GM10266 (cell line): Measurements from ENCODE around the gene CCNC.

ENCODE experiments used
- DNase-seq: peaks from one replicate; pipeline ENCODE4 v3.0.0; 2012; ENCODE audit errors: extremely low spot score
- CTCF ChIP-seq: IDR thresholded peaks from 2 replicates; pipeline ENCODE4 v1.5.1; 2012; ENCODE audit warnings: mild to moderate bottlenecking, low read depth; ENCODE audit not compliant: control insufficient read depth, insufficient read depth; ENCODE audit errors: missing control alignments

CCNC gene

DNA sequence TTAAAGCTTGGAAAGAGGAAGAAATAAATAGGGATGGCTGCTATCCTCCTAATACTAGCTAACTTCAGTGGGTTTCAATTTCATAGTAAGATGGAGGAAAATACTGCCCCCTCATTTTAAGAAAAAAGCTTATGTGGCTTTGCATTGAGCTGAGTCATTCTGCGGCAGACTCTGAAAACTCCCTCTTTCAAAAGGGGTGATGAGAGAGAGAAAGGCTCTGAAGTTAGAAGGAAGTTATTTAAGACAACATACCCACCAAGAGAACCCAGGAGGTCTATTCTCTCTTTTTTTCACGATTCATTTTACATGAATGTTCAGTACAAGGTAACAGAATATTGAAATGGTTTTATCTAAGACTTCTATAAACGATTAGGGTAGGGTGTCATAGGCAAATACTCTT lies 42.7 kb upstream of the CCNC start:
- no peak for TF ChIP-seq CTCF
- peak; percentile 80 for DNase-seq

GRCh38 chr6:99609905-99610489 lies 41.5 kb upstream of the CCNC start:
- no peak for DNase-seq

GRCh38 chr6:99608886-99609482 lies 40.5 kb upstream of the CCNC start:
- TF ChIP-seq CTCF = no peak
- no peak for DNase-seq

More at GRCh38 chr6:99609905-99610489, 41.5 kb upstream of the CCNC start:
- no peak for TF ChIP-seq CTCF

- no peak for DNase-seq
- no peak for TF ChIP-seq CTCF
Measured at GRCh38 chr6:99608059-99608885, 39.8 kb upstream of the CCNC start.

- TF ChIP-seq CTCF = no peak
- no peak for DNase-seq
Measured at GRCh38 chr6:99607416-99608036, 39.1 kb upstream of the CCNC start.

DNA sequence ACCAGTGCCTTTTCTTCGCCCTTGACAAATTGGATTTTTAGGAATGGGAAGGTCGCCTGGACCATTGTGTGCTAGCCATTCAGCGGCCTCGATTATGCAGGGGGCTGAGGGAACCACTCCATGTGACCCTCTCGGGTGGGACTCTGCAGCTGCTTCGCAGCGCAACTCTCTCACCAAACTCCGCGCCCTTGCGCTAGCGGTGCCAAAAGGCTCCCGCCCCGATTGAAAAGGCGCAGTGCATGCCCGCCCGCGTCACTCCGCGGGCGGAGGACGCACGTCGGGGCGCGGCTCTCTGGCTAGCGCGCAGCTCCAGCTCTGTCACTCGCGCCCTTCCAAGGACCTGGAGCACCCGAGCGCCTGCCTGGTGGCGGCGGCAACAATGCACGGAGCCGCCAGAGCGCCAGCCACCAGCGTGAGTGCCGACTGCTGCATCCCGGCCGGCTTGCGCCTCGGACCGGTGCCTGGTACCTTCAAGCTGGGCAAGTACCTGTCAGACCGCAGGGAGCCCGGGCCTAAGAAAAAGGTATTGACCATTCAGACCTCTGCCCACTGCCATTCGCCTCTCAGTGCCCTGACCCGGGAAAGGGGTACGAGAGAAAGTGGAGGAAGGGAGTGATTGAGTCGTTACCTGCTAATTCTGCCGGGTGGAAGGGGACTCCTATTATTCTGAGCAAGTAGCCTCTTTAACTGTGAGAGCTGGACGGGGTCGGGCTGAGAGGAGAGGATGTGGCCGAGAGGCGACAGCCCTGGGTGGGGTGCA lies 38.4 kb upstream of the CCNC start, which contains the start of gene PRDM13:
Gene PRDM13 (plus strand): TSS at position 178 of the 760 bp plus-strand sequence. CDS start 202 bp downstream, at position 380.
- no peak for TF ChIP-seq CTCF
- no peak for DNase-seq
